IMR-90 (cell line): Measurements from ENCODE around the gene BLVRB. TPM values are rescaled to one million over a fixed set of nuclear protein-coding genes. Genes with fewer than 3 reads are reported as not detected.

Experiments
- ATAC-seq: fragments of 200-7000 bp; cut with Tn5 transposase; 2 replicates; pipeline ENCODE4 v1.9.1; 2020; ENCODE audit warnings: low read depth, mild to moderate bottlenecking, moderate library complexity
- BruUV-seq: library from RNA; stranded (reverse); fragments of 400-500 nt; replicated peaks from 2 replicates; lab custom pipeline; 2021; lab: Mats Ljungman, UMichigan
- CTCF ChIA-PET: fragments of 300-600 bp; formaldehyde crosslinking; extraction: SDS; loops from one replicate; lab custom pipeline; 2021; ENCODE audit warnings: antibody characterized with exemption; lab: Yijun Ruan, JAX
- POLR2A ChIA-PET: fragments of 300-600 bp; sonication (Branson Sonifier 250); formaldehyde crosslinking; loops from one replicate; lab custom pipeline; 2022; ENCODE audit warnings: antibody characterized with exemption; ENCODE audit not compliant: unreplicated experiment; lab: Charles Lee
- DNase-seq: peaks from one replicate; pipeline ENCODE4 v3.0.0; 2013
- H2AFZ ChIP-seq: replicated peaks from 2 replicates; pipeline ENCODE3; 2013; ENCODE audit warnings: low read length, mild to moderate bottlenecking; ENCODE audit not compliant: poor library complexity
- H2AK5ac ChIP-seq: 2 replicates; pipeline ENCODE4 v1.6.1; 2013; ENCODE audit warnings: low read depth, low read length, inconsistent platforms
- H2AK9ac ChIP-seq: replicated peaks from 2 replicates; pipeline ENCODE3; 2013; ENCODE audit warnings: mild to moderate bottlenecking, low read depth, low read length, moderate library complexity; ENCODE audit not compliant: poor library complexity
- H2BK120ac ChIP-seq: 2 replicates; pipeline ENCODE4 v1.6.1; 2013; ENCODE audit warnings: low read depth, low read length, inconsistent platforms
- H2BK15ac ChIP-seq: 3 replicates; pipeline ENCODE4 v1.6.1; 2013; ENCODE audit warnings: low read depth, low read length, inconsistent platforms
- H2BK20ac ChIP-seq: 2 replicates; pipeline ENCODE4 v1.6.1; 2013; ENCODE audit warnings: low read depth, mild to moderate bottlenecking, inconsistent platforms, low read length, moderate library complexity
- H2BK5ac ChIP-seq: 2 replicates; pipeline ENCODE4 v1.6.1; 2013; ENCODE audit warnings: mild to moderate bottlenecking, low read depth, low read length, inconsistent platforms; ENCODE audit not compliant: poor library complexity, severe bottlenecking
- H3K14ac ChIP-seq: replicated peaks from 2 replicates; pipeline ENCODE4 v1.6.1; 2013; ENCODE audit warnings: low read depth, low read length, inconsistent platforms
- H3K18ac ChIP-seq: 2 replicates; pipeline ENCODE4 v1.6.1; 2013; ENCODE audit warnings: low read depth, low read length, control low read depth
- H3K23ac ChIP-seq: 2 replicates; pipeline ENCODE4 v1.6.1; 2013; ENCODE audit warnings: low read depth, low read length, inconsistent platforms
- H3K27ac ChIP-seq: 2 replicates; pipeline ENCODE4 v1.5.1; 2013; ENCODE audit warnings: mild to moderate bottlenecking, control low read depth, low read length; ENCODE audit not compliant: insufficient read depth
- H3K27me3 ChIP-seq: 2 replicates; pipeline ENCODE4 v1.6.1; 2013; ENCODE audit warnings: low read length; ENCODE audit not compliant: control insufficient read depth, insufficient read depth
- H3K36me3 ChIP-seq: 2 replicates; pipeline ENCODE4 v1.6.1; 2013; ENCODE audit warnings: low read length, mixed read lengths; ENCODE audit not compliant: control insufficient read depth, insufficient read depth
- H3K4ac ChIP-seq: 2 replicates; pipeline ENCODE4 v1.6.1; 2013; ENCODE audit warnings: low read depth, low read length, inconsistent platforms
- H3K4me1 ChIP-seq: 2 replicates; pipeline ENCODE4 v1.6.1; 2013; ENCODE audit warnings: low read length, mixed read lengths; ENCODE audit not compliant: control insufficient read depth, insufficient read depth
- H3K4me2 ChIP-seq: 2 replicates; pipeline ENCODE4 v1.6.1; 2013; ENCODE audit warnings: low read depth, mild to moderate bottlenecking, control low read depth, low read length, moderate library complexity
- H3K4me3 ChIP-seq: 2 replicates; pipeline ENCODE4 v1.5.1; 2013; ENCODE audit warnings: low read depth, mild to moderate bottlenecking, control low read depth, low read length, moderate library complexity; ENCODE audit not compliant: insufficient read depth
- H3K56ac ChIP-seq: 2 replicates; pipeline ENCODE4 v1.6.1; 2013; ENCODE audit warnings: low read length, inconsistent platforms; ENCODE audit not compliant: insufficient read depth; ENCODE audit errors: extremely low read depth
- H3K79me1 ChIP-seq, 2 experiments: 2 replicates each; pipeline ENCODE4 v1.6.1; 2013; ENCODE audit warnings: low read length in 2 of 2, inconsistent platforms in 1 of 2, low read depth in 1 of 2
- H3K9ac ChIP-seq: 2 replicates; pipeline ENCODE4 v1.6.1; 2013; ENCODE audit warnings: low read depth, low read length, control low read depth
- H3K9me1 ChIP-seq: 2 replicates; pipeline ENCODE4 v1.6.1; 2013; ENCODE audit warnings: low read length, inconsistent platforms; ENCODE audit not compliant: insufficient read depth
- H3K9me3 ChIP-seq: 2 replicates; pipeline ENCODE4 v1.6.1; 2013; ENCODE audit warnings: low read length; ENCODE audit not compliant: control insufficient read depth, insufficient read depth
- H4K20me1 ChIP-seq: 2 replicates; pipeline ENCODE4 v1.6.1; 2013; ENCODE audit warnings: low read length, inconsistent platforms; ENCODE audit not compliant: insufficient read depth
- H4K5ac ChIP-seq: 2 replicates; pipeline ENCODE4 v1.6.1; 2013; ENCODE audit warnings: mild to moderate bottlenecking, low read depth, low read length, control low read depth
- H4K8ac ChIP-seq, 2 experiments: 2 replicates each; pipeline ENCODE4 v1.6.1; 2013; ENCODE audit warnings: low read depth in 2 of 2, low read length in 2 of 2, control low read depth in 1 of 2, inconsistent platforms in 1 of 2
- H4K91ac ChIP-seq: 2 replicates; pipeline ENCODE4 v1.6.1; 2013; ENCODE audit warnings: low read depth, low read length, inconsistent platforms; ENCODE audit not compliant: insufficient read depth
- BHLHE40 ChIP-seq: fragments of 150-350 bp; IDR thresholded peaks from 2 replicates; pipeline ENCODE4 v1.6.1; 2016; ENCODE audit warnings: mild to moderate bottlenecking, low read depth, low read length
- CEBPB ChIP-seq: IDR thresholded peaks from 2 replicates; pipeline ENCODE4 v1.6.1; 2012; ENCODE audit warnings: low read depth, low read length, improper control_type of control experiment
- CHD1 ChIP-seq: IDR thresholded peaks from 2 replicates; pipeline ENCODE4 v1.6.1; 2012; ENCODE audit warnings: low read depth, low read length, improper control_type of control experiment
- CTCF ChIP-seq: conservative IDR thresholded peaks from 2 replicates; pipeline ENCODE4 v1.5.1; 2012; ENCODE audit warnings: mild to moderate bottlenecking, low read depth, low read length, improper control_type of control experiment
- FOS ChIP-seq: fragments of 150-350 bp; IDR thresholded peaks from 2 replicates; pipeline ENCODE4 v1.6.1; 2016; ENCODE audit warnings: low read depth, low read length
- MAFK ChIP-seq: IDR thresholded peaks from 2 replicates; pipeline ENCODE4 v1.6.1; 2012; ENCODE audit warnings: low read depth, low read length, improper control_type of control experiment
- MAZ ChIP-seq: IDR thresholded peaks from 2 replicates; pipeline ENCODE4 v1.6.1; 2012; ENCODE audit warnings: low read depth, mild to moderate bottlenecking, low read length, improper control_type of control experiment, moderate library complexity, borderline replicate concordance
- MXI1 ChIP-seq: IDR thresholded peaks from 2 replicates; pipeline ENCODE4 v1.6.1; 2012; ENCODE audit warnings: low read depth, mild to moderate bottlenecking, low read length, moderate library complexity, borderline replicate concordance
- NFE2L2 ChIP-seq: fragments of 150-350 bp; IDR thresholded peaks from 2 replicates; pipeline ENCODE4 v1.6.1; 2016; ENCODE audit warnings: low read depth, mild to moderate bottlenecking, low read length
- POLR2A ChIP-seq: IDR thresholded peaks from 2 replicates; pipeline ENCODE4 v1.6.1; 2012; ENCODE audit warnings: mild to moderate bottlenecking, low read depth, low read length
- RAD21 ChIP-seq: IDR thresholded peaks from 2 replicates; pipeline ENCODE4 v1.6.1; 2012; ENCODE audit warnings: low read length, improper control_type of control experiment
- RCOR1 ChIP-seq: IDR thresholded peaks from 2 replicates; pipeline ENCODE4 v1.6.1; 2012; ENCODE audit warnings: mild to moderate bottlenecking, low read length, improper control_type of control experiment; ENCODE audit not compliant: insufficient replicate concordance
- RFX5 ChIP-seq: IDR thresholded peaks from 2 replicates; pipeline ENCODE4 v1.8.0; 2012; ENCODE audit warnings: low read depth, mild to moderate bottlenecking, low read length, moderate library complexity
- SMC3 ChIP-seq: fragments of 150-350 bp; IDR thresholded peaks from 2 replicates; pipeline ENCODE4 v1.6.1; 2016; ENCODE audit warnings: low read depth, mild to moderate bottlenecking, antibody characterized with exemption, low read length, moderate library complexity
- WGBS, 2 experiments: methylation state at CpG; one replicate each; pipeline versions ENCODE4 v1.1.5 to v1.1.7; 2013; ENCODE audit warnings: missing lambda C conversion rate in 2 of 2; ENCODE audit not compliant: insufficient read length in 1 of 2; ENCODE audit errors: extremely low coverage in 2 of 2; 5-methylcytosine and 5-hydroxymethylcytosine counted together
- dilution Hi-C: fragments of 300-500 bp; cut with HindIII; formaldehyde crosslinking; loops from one replicate; pipeline ENCODE4 v1.14.3; 2018; ENCODE audit warnings: low sequenced_read_pairs; ENCODE audit not compliant: unreplicated experiment
- in situ Hi-C: fragments of 300-500 bp; cut with MboI; formaldehyde crosslinking; loops from 3 replicates; pipeline ENCODE4 v1.14.3; 2019; ENCODE audit warnings: low sequenced_read_pairs, inconsistent platforms, mixed read lengths
- intact Hi-C: fragments of 100-400 bp; cut with micrococcal nuclease; formaldehyde crosslinking; loops from 2 replicates; pipeline ENCODE4 v1.10.0; 2022
- polyA plus RNA-seq, 3 experiments: library from polyadenylated mRNA; depleted of rRNA; stranded (reverse); fragments of >200 nt; gene quantifications; 2 replicates each; pipeline ENCODE4 v1.2.3, GENCODE V29; 2012; ENCODE audit warnings: low replicate concordance in 1 of 3
- total RNA-seq: library from RNA; depleted of rRNA; stranded (reverse); fragments of >200 nt; gene quantifications from 2 replicates; pipeline ENCODE4 v1.2.3, GENCODE V29; 2012
- TF ChIP-seq, protein P1 (sequence below): fragments of 150-350 bp; IDR thresholded peaks from 2 replicates; pipeline ENCODE4 v1.6.1; 2017; ENCODE audit warnings: mild to moderate bottlenecking, antibody characterized with exemption, low read length, low read depth
- TF ChIP-seq, protein P2 (sequence below): fragments of 150-350 bp; IDR thresholded peaks from 2 replicates; pipeline ENCODE4 v1.6.1; 2016; ENCODE audit warnings: low read depth, mild to moderate bottlenecking, low read length, moderate library complexity, borderline replicate concordance

BLVRB gene
- total and polyA plus RNA-seq, 2 of the 4 experiments (the other 2 are of a cell fraction): 65.2 to 102 TPM

DNA sequence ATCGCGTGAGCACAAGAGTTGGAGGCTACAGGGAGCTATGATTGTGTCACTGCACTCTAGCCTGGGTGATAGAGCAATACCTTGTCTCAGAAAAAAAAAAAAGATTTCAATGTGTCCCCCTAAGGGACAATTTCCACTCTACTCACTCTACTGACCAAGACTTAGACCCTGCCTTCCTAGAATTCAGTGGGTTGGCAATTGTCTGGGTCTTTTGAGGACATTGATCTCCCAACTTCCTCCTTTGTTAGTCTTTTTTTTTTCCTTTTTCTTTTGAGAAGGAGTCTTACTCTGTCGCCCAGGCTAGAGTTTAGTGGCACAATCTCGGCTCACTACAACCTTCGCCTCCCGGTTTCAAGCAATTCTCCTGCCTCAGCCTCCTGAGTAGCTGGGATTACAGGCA lies 3.5 kb upstream of the BLVRB start:
- in situ Hi-C loops: no loop called here
- H2AK5ac ChIP-seq: no peak overlapping the region
- H3K36me3 ChIP-seq: no peaks in the 10 kb centered on the region
- dilution Hi-C loops: no loop called here
- H3K9me3 ChIP-seq: no peaks in the 10 kb centered on the region
- 0 out of 2 replicates have a peak, but pooled peaks cover 5% of the 10 kb centered on the region for H4K20me1 ChIP-seq
- peaks cover 11% of the 10 kb centered on the region for H3K9me1 ChIP-seq
- ATAC-seq: no peak
- peaks cover 16% of the 10 kb centered on the region for H3K4me1 ChIP-seq
- BruUV-seq: no TSS peak
- POLR2A ChIA-PET: no interaction called here
- H2AK9ac ChIP-seq: no peak overlapping the region
- no peak overlapping the region for H3K18ac ChIP-seq
- H3K23ac ChIP-seq: no peak overlapping the region
- no peak overlapping the region for H2BK120ac ChIP-seq
- no peak overlapping the region for H3K56ac ChIP-seq
- H2AFZ ChIP-seq: no peak overlapping the region
- H3K4me3 ChIP-seq: no peak overlapping the region
- H4K8ac ChIP-seq: no peak overlapping the region
- no peak overlapping the region for H4K5ac ChIP-seq
- CTCF ChIA-PET: no interaction called here
- no peak overlapping the region for H2BK15ac ChIP-seq
- TF ChIP-seq CEBPB: no peak
- no peak for TF ChIP-seq RAD21
- no peak for TF ChIP-seq CTCF
- TF ChIP-seq, protein P1, sequence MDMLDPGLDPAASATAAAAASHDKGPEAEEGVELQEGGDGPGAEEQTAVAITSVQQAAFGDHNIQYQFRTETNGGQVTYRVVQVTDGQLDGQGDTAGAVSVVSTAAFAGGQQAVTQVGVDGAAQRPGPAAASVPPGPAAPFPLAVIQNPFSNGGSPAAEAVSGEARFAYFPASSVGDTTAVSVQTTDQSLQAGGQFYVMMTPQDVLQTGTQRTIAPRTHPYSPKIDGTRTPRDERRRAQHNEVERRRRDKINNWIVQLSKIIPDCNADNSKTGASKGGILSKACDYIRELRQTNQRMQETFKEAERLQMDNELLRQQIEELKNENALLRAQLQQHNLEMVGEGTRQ: no peak
- TF ChIP-seq FOS: no peak
- no peak for TF ChIP-seq RCOR1
- TF ChIP-seq MAZ: no peak
- TF ChIP-seq MAFK: no peak
- TF ChIP-seq MXI1: no peak
- TF ChIP-seq POLR2A: no peak
- TF ChIP-seq BHLHE40: no peak
- TF ChIP-seq CHD1: no peak
- no peak for TF ChIP-seq SMC3
- no peak for TF ChIP-seq NFE2L2
- TF ChIP-seq, protein P2, sequence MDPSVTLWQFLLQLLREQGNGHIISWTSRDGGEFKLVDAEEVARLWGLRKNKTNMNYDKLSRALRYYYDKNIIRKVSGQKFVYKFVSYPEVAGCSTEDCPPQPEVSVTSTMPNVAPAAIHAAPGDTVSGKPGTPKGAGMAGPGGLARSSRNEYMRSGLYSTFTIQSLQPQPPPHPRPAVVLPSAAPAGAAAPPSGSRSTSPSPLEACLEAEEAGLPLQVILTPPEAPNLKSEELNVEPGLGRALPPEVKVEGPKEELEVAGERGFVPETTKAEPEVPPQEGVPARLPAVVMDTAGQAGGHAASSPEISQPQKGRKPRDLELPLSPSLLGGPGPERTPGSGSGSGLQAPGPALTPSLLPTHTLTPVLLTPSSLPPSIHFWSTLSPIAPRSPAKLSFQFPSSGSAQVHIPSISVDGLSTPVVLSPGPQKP: no peak
- no peak for TF ChIP-seq RFX5
- H3K4ac ChIP-seq: no peak overlapping the region
- H3K27ac ChIP-seq: no peak overlapping the region
- H3K14ac ChIP-seq: no peak overlapping the region
- intact Hi-C loops: loop anchor here (10.0 kb wide), 1 partner anchor 56 kb away; no protein-coding TSS in a partner anchor
- peaks cover 11% of the 10 kb centered on the region; the same call in 1 of the 2 replicates for H3K27me3 ChIP-seq
- H2BK5ac ChIP-seq: no peak overlapping the region
- no peak for DNase-seq
- H2BK20ac ChIP-seq: no peak overlapping the region
- no peak overlapping the region for H4K91ac ChIP-seq
- WGBS, 2 experiments: no CpG with 5 or more reads among the region's 6 CpGs
- no peak overlapping the region for H3K4me2 ChIP-seq
- H3K9ac ChIP-seq: no peak overlapping the region
- peaks cover 0 to 15% of the 10 kb centered on the region in 2 experiments; a peak in 2 of 4 replicates for H3K79me1 ChIP-seq
